GM12874 (cell line): ENCODE results near the gene PEPD.

Source experiments
- CTCF ChIP-seq: IDR thresholded peaks from 2 replicates; pipeline ENCODE4 v1.5.1; 2011; ENCODE audit warnings: low read depth, mild to moderate bottlenecking, control low read depth, low read length, moderate library complexity; ENCODE audit not compliant: insufficient read depth

Gene PEPD

GRCh38 chr19:33343859-33344572, 177.6 kb downstream of the PEPD start:
- TF ChIP-seq CTCF, result no peak

- TF ChIP-seq CTCF, result no peak
Measured at GRCh38 chr19:33343301-33343700, 178.3 kb downstream of the PEPD start.

GRCh38 chr19:33340991-33341390, 180.6 kb downstream of the PEPD start:
- no peak for TF ChIP-seq CTCF

GRCh38 chr19:33339016-33339984, 182.3 kb downstream of the PEPD start:
- no peak for TF ChIP-seq CTCF
